DOHH2 (cell line): ENCODE measurements around the gene AUH.

Experiments used
- H3F3A ChIP-seq: fragments of 200-600 bp; sonication (generic), shearing (Covaris generic); 2 replicates; pipeline ENCODE4 v1.6.0; 2016; ENCODE audit warnings: antibody characterized with exemption, mild to moderate bottlenecking; ENCODE audit not compliant: control insufficient read depth, insufficient read depth
- H3K27ac ChIP-seq: fragments of 200-600 bp; sonication (generic); 2 replicates; pipeline ENCODE4 v1.5.1; 2014; ENCODE audit warnings: low read depth, mild to moderate bottlenecking, low read length, moderate library complexity
- H3K27me3 ChIP-seq: fragments of 200-600 bp; sonication (generic); 2 replicates; pipeline ENCODE4 v1.6.1; 2014; ENCODE audit warnings: mild to moderate bottlenecking, low read length, mixed read lengths; ENCODE audit not compliant: control insufficient read depth
- H3K36me3 ChIP-seq: fragments of 200-600 bp; sonication (generic); 2 replicates; pipeline ENCODE4 v1.6.1; 2014; ENCODE audit warnings: mild to moderate bottlenecking, low read length, moderate library complexity, mixed read lengths; ENCODE audit not compliant: control insufficient read depth
- H3K4me1 ChIP-seq: fragments of 200-600 bp; sonication (generic); 2 replicates; pipeline ENCODE4 v1.6.1; 2014; ENCODE audit warnings: mild to moderate bottlenecking, low read length, mixed read lengths; ENCODE audit not compliant: control insufficient read depth
- H3K4me2 ChIP-seq: fragments of 200-600 bp; sonication (generic); 2 replicates; pipeline ENCODE4 v1.6.0; 2014; ENCODE audit warnings: mild to moderate bottlenecking, low read length, moderate library complexity
- H3K4me3 ChIP-seq: fragments of 200-600 bp; sonication (generic); 2 replicates; pipeline ENCODE4 v1.5.1; 2014; ENCODE audit warnings: mild to moderate bottlenecking, low read length, mixed read lengths
- H3K79me2 ChIP-seq: fragments of 200-600 bp; sonication (generic); 2 replicates; pipeline ENCODE4 v1.6.1; 2014; ENCODE audit warnings: mild to moderate bottlenecking, low read length, mixed read lengths; ENCODE audit not compliant: control insufficient read depth
- H3K9me2 ChIP-seq: fragments of 200-600 bp; sonication (generic); replicated peaks from 2 replicates; pipeline ENCODE4 v1.6.1; 2014; ENCODE audit warnings: mild to moderate bottlenecking, low read length, mixed read lengths; ENCODE audit not compliant: control insufficient read depth
- H3K9me3 ChIP-seq: fragments of 200-600 bp; sonication (generic); 2 replicates; pipeline ENCODE4 v1.6.1; 2014; ENCODE audit warnings: antibody characterized with exemption, low read length, mixed read lengths; ENCODE audit not compliant: control insufficient read depth, insufficient read depth
- H4K20me1 ChIP-seq: fragments of 200-600 bp; sonication (generic); 2 replicates; pipeline ENCODE4 v1.6.0; 2014; ENCODE audit warnings: low read depth, mild to moderate bottlenecking, antibody characterized with exemption, low read length, moderate library complexity; ENCODE audit not compliant: control insufficient read depth, insufficient read depth
- EZH2phosphoT487 ChIP-seq: fragments of 200-600 bp; sonication (generic); IDR thresholded peaks from 2 replicates; pipeline ENCODE4 v1.6.1; 2017; ENCODE audit warnings: borderline replicate concordance, mild to moderate bottlenecking, antibody characterized with exemption, low read length, moderate library complexity, mixed read lengths
- TF ChIP-seq, protein P1 (sequence below): fragments of 200-600 bp; sonication (generic); IDR thresholded peaks from one replicate; pipeline ENCODE4 v1.5.1; 2014; ENCODE audit warnings: antibody characterized with exemption, mild to moderate bottlenecking, low read depth, low read length; ENCODE audit not compliant: poor library complexity, severe bottlenecking

AUH gene

DNA sequence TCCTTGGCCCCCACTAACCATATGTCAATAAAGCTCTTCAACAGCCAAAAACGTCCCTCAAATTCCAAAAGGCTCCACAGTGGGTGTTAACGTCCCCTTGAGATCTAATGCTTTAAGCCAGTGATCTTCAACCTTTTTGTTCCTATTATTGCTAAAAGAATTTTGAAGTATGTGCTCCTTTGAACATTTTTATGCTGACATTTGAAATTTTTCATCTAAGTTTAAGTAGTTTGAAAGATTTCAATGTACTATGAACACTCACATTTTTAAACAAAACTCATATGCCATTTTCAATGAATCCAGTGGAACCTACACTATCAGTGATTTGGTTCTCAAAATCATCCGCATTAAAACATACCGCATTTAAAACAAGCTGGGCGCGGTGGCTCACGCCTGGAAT lies 29.9 kb downstream of the AUH start:
- no peak for TF ChIP-seq EZH2phosphoT487
- TF ChIP-seq, protein P1, sequence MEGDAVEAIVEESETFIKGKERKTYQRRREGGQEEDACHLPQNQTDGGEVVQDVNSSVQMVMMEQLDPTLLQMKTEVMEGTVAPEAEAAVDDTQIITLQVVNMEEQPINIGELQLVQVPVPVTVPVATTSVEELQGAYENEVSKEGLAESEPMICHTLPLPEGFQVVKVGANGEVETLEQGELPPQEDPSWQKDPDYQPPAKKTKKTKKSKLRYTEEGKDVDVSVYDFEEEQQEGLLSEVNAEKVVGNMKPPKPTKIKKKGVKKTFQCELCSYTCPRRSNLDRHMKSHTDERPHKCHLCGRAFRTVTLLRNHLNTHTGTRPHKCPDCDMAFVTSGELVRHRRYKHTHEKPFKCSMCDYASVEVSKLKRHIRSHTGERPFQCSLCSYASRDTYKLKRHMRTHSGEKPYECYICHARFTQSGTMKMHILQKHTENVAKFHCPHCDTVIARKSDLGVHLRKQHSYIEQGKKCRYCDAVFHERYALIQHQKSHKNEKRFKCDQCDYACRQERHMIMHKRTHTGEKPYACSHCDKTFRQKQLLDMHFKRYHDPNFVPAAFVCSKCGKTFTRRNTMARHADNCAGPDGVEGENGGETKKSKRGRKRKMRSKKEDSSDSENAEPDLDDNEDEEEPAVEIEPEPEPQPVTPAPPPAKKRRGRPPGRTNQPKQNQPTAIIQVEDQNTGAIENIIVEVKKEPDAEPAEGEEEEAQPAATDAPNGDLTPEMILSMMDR = no peak
- Histone ChIP-seq H3K79me2 (no peaks in the 10 kb centered on the region), H3K4me2 (no peak overlapping the region), H4K20me1 (no peaks in the 10 kb centered on the region), H3K9me3 (peaks cover 15% of the 10 kb centered on the region; the same call in 1 of the 2 replicates), H3K36me3 (peaks cover 12% of the 10 kb centered on the region; the same call in 1 of the 2 replicates), H3F3A (no peaks in the 10 kb centered on the region), H3K4me3 (no peak overlapping the region), H3K4me1 (no peaks in the 10 kb centered on the region), H3K9me2 (no peaks in the 10 kb centered on the region), H3K27ac (no peak overlapping the region), H3K27me3 (no peaks in the 10 kb centered on the region)

DNA sequence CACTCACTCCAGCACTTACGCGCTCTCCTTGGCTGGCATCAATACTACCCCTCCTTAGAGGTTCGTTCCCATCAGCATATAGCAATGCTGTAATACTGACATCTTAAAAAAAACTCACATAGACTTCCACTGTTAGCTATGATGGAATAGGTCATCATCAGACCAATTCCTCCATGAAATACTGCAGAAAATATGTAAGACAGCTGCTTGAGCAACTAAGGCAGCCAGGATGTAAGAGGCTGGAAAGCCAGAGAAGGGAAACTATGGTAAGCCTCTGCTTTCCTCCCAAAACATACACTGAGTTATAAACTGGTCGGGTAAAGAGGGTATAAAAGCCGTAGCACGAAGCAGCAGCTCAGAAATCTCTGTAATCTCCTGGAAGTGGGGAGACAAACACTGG lies 33.5 kb downstream of the AUH start:
- Histone ChIP-seq H3K27ac (no peak overlapping the region), H3K4me1 (no peaks in the 10 kb centered on the region), H3K9me3 (peaks cover 15% of the 10 kb centered on the region; the same call in 1 of the 2 replicates), H3K27me3 (no peaks in the 10 kb centered on the region), H3K36me3 (peaks cover 12% of the 10 kb centered on the region; the same call in 1 of the 2 replicates), H4K20me1 (no peaks in the 10 kb centered on the region), H3K4me2 (no peak overlapping the region), H3K79me2 (no peaks in the 10 kb centered on the region), H3K9me2 (no peaks in the 10 kb centered on the region), H3F3A (no peaks in the 10 kb centered on the region), H3K4me3 (no peak overlapping the region)
- TF ChIP-seq, protein P1 = no peak
- TF ChIP-seq EZH2phosphoT487 = no peak

DNA sequence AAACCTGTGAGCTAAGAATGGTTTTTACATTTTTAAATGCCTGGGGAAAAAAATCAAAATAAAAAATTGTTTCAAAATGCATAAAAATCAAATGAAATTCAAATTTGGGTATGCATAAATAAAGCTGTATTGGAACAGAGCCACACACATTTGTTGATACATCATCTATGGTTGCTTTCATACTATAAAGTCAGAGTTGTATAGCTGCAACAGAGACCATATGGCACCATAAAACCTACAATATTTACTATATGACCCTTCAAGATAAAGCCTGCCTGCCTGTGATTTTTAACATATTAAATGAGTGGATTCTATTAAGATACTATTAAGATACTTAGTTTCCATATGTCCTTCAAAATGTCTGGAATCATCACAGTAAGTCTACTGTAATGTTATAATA lies 40.0 kb downstream of the AUH start:
- no peak overlapping the region for H3K4me3 ChIP-seq
- H3K27ac ChIP-seq = no peak overlapping the region
- H3K4me1 ChIP-seq = peaks cover 8% of the 10 kb centered on the region
- no peaks in the 10 kb centered on the region for H4K20me1 ChIP-seq
- H3K79me2 ChIP-seq = no peaks in the 10 kb centered on the region
- H3K27me3 ChIP-seq = no peaks in the 10 kb centered on the region
- no peaks in the 10 kb centered on the region for H3K9me3 ChIP-seq
- H3K36me3 ChIP-seq = no peaks in the 10 kb centered on the region
- H3K4me2 ChIP-seq = no peak overlapping the region
- no peaks in the 10 kb centered on the region for H3K9me2 ChIP-seq
- TF ChIP-seq, protein P1 = no peak
- no peak for TF ChIP-seq EZH2phosphoT487
- no peaks in the 10 kb centered on the region for H3F3A ChIP-seq
